ENCODE results near the gene TCEA3.
"Not testable (repeated sequence)": the region's sequence is repeated elsewhere in the genome, so short reads cannot be mapped to it uniquely, and the experiment has no call there.

TCEA3 gene

DNA sequence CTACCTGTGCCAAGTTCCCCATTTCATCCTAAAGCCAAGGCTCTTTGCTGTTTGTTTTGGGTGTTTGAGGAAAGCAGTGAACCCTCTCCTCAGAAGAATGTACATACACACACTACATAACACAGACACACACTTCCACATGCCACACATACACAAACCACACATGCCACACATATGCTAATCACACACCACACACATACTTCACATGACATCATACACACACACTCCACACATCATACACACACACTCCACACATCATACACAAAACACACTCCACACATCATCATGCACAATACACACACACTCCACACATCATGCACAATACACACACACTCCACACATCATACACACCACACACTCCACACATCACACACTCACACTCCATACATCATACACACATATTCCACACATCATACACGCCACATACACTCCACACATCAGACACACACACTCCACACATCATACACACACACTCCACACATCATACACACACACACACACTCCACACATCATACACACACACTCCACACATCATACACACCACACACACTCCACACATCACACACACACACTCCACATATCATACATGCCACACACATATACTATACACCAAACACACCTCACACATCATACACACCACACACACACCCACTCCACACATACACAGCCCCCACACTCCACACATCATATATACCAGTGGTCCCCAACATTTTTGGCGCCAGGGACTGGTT lies 32.3 kb downstream of the TCEA3 start:
- DNase-seq (ENCODE audit: low read depth), result no peak

DNA sequence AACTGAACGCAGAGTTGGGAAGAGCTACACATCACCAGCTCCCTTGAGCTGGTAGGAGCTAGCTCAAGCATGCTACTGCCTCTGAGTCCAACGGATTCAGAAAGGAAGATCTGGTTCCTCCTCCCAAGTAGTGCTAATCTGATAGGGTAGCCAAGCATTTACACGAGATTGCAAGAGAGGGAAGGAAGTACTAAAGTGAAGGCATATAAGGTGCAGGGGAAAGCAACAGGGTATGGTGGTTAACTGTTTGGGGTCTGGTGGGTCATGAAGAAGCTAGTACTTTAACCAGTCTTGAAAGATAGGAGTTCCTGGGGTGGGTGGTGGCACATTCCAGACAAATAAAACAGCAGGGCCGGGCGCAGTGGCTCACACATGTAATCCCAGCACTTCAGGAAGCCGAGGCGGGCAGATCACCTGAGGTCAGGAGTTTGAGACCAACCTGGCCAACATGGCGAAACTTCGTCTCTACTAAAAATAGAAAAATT lies 34.7 kb downstream of the TCEA3 start:
- DNase-seq (ENCODE audit: low read depth), result no peak

DNA sequence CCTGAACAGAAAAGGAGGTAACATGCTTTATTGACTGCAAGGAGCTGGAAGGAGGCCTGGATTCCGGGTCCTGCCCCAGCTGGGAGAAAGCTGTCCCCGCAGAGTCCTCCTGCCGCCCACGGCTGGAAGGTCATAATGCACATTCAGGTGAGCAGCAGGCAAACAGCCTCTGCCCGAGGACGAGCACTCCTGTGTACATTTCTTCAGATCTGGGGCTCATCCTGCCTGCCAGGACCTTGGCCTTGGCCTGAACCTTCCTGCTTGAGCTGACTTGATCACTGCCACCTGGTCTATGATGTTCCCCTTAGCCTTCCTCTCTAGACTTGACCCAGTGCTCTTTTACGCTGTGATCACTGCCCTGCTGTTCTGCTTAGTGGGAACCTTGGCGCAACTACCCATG lies 37.1 kb downstream of the TCEA3 start:
- no peak for DNase-seq (ENCODE audit: low read depth)

DNA sequence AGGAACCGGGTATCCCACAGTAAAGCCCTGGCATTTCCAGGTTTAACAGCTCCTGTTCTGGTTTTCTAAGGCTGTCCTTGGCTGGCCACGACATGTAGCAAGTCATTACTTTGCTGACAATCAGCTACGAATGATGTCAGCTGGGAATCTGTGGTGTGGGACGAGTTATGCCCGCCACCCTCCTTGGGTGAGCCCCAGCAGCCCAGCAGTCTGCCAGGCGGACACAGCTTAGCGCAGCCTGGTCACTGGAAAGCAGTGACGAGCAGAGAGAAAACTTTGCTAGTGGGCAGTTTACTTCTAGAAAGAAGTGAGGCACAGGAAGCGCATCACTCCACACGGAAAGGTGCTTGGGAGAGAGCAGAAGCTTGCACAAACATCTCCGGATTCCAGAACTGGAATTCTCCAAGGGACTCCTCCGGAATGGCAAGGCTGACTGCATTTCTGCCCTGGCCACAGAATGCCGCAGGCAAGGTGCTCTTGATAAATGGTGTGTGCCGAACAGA lies 39.4 kb downstream of the TCEA3 start:
- DNase-seq (ENCODE audit: low read depth), result no peak

DNA sequence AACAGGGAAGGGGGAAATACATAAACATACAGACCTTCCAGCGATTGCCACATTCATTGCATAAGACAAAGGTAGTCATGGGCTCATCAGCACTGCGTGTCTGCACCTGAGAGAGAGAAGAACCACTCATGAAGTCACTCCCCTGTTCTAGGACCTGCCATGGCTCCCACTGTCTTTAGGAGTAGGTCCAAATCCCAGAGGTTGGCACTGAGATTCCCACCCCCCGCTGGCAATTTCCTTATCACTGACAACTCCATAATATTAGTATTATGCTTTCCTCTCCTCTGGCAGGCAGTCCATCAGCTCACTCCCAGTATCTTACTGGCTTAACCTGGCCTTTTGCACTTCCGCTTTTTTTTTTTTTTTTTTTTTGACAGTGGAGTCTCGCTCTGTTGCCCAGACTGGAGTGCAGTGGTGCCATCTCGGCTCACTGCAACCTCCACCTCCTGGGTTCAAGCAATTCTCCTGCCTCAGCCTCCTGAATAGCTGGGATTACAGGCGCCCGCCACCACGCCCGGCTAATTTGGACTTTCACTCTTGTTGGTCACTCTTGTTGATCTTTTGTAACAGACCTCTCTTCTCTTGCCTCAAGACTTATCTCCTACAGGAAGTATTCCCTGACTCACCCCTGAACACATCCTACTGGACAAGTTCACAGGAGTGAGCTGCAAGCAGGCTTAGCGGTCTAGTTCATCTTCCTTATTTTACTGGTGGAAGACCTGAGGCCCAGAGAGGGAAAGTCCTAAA lies 40.1 kb downstream of the TCEA3 start:
- DNase-seq (ENCODE audit: low read depth), result peak; percentile 90

DNA sequence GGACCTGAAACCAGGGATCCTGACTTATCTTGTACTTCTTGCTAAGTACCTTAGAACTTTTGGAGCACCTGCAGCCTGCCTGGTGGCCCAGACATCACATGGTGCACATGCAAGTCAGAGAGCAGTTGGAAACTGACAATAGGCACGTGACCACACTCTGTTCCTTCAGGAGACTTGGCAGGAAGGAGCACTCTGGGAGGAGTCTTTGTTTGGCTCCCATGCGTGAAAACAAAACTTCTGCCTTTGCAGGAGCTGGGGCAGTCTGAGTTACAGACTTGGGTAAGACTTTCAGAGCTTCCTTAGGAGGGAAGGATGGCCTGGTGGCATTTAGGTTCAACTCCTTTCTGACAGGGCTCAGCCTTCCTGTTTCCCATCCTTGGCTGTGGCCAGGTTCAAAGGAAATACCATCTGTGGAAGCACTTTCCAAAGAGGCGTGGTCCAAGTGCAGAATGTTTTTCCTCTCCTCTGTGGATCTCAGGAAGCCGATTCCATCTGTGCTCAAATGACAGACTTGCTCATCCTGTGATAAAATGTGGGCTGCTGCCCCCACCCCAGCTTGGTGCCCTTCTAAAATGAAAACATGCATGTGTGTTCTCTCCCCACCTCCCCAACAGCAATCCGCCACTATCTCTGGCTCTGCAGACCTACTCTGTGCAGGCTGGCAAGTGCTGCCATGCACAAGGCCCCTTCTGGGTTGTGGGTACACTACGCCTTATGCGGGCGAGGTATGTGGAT lies 40.8 kb downstream of the TCEA3 start:
- no peak for DNase-seq (ENCODE audit: low read depth)

DNA sequence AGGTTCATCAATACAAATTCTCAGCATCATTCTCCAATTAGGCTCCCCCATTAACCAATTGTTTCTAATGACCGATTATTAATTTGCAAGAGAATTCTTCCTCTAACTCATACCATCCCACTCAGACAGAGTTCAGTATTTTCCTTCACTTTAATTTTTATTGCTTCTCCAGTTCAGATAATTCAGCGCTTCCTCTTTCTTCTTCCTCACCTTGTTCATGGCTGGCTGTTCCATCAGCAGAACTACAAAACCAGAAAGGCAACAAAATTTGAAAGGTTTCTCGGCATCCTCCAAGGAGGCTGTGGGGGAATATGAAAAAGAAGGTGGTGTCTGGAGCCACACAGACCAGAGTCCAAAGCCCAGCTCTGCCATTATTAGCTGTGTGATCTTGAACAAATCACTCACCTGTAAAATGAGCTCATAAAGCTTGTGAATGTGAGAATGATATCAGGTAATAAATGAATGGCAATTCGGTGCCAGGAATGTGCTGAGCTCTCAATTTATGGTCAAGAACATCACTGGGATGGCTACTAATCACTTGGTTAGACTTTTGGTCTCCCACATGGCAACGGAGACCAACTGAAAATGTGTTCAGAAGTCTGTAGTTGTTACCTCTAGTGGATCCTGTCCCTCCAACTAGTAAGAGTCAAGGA lies 43.2 kb downstream of the TCEA3 start:
- DNase-seq (ENCODE audit: low read depth), result no peak

DNA sequence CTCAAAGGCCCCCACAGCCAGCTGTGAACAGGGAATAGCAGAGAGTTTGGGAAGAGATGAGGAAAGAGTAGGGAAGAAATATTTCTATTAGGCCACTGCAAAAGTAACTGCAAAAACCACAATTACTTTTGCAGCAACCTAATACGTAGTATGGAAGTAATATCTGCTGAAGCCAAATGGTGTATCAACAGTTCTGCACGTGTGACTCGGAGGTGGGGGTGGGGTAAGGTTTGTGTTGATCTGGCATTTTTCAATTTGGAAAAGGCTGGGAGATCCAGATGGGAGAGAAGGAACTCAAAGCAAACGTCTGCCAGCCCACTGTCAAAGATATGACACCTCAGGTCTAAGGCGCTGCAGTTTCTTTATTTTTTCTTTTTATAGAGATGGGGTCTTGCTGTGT lies 43.8 kb downstream of the TCEA3 start:
- DNase-seq (ENCODE audit: low read depth), result no peak

DNA sequence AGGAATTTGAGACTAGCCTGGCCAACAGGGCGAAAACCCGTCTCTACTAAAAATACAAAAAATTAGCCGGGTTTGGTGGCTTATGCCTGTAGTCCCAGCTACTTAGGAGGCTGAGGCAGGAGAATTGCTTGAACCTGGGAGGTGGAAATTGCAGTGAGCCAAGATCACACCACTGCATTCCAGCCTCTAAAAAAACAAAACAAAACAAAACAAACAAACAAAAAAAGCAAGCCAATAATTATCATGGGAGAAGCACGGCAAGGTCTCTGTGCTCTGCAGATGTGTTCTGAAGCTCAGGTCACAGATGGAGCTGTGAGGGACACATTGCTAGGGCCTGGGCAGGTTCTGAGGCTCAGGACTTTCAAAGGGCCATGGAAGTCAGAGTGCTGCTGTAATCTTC lies 44.3 kb downstream of the TCEA3 start:
- not testable (repeated sequence) for DNase-seq (ENCODE audit: low read depth)

DNA sequence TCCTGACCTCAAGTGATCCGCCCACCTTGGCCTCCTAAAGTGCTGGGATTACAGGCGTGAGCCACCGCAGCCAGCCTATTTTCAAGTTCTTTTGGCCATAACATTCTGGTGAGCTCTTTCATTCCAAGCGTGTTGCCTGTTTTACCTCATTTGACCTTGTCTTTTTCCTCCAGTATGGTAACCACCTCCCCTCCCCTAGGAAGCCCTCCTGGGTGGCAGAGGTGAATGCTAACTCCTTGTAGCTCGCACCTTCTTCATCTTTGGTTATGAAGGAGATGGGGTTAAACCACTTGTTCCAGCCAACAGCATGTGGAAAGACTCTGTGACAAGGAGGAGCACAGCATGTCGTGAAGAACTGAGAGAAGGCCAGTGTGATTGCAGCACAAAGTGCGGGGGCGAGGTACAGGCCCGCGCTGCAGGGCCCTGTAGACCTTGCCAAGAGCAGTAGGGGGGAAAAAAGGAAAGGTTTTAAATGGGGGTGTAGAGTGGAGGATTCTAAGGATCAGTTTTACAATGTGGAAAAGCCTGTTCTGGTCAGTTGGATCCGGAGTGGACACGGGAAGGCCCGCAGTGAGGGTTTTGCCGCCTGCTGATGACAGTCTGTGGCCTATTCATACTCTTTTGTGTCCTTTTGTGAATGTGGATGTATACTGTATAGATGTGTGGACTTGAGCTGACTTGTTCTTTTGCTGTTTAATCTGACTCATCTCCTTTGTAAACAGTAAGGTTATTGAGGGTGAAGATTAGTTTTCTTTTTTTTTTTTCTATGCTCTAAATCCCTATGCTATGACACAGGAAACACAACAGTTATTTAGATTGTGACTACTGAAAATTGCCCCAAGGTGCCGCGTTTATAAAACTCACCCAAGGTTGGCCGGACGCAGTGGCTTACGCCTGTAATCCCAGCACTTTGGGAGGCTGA lies 47.4 kb downstream of the TCEA3 start:
- peak; percentile 89 for DNase-seq (ENCODE audit: low read depth)

DNA sequence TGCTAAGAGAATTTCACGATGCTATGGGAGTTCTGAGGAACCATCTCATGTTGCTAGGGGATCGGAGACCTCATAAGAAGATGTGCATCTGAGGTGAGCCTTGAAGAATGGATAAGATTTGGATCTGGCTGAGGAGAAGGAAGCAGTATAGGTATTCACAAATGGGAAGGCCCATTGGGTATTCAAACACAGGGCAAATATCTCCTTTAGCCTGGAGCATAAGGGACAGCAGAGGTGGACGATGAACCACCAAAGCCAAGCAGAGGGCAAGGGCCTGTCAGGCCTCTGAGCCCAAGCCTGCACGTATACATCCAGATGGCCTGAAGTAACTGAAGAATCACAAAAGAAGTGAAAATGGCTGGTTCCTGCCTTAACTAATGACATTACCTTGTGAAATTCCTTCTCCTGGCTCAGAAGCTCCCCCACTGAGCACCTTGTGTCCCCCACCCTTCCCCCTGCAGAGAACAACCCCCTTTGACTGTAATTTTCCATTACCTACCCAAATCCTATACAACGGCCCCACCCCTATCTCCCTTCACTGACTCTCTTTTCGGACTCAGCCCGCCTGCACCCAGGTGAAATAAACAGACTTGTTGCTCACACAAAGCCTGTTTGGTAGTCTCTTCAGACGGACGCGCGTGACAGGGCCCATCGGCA lies 50.3 kb downstream of the TCEA3 start:
- not testable (repeated sequence) for DNase-seq (ENCODE audit: low read depth)

DNA sequence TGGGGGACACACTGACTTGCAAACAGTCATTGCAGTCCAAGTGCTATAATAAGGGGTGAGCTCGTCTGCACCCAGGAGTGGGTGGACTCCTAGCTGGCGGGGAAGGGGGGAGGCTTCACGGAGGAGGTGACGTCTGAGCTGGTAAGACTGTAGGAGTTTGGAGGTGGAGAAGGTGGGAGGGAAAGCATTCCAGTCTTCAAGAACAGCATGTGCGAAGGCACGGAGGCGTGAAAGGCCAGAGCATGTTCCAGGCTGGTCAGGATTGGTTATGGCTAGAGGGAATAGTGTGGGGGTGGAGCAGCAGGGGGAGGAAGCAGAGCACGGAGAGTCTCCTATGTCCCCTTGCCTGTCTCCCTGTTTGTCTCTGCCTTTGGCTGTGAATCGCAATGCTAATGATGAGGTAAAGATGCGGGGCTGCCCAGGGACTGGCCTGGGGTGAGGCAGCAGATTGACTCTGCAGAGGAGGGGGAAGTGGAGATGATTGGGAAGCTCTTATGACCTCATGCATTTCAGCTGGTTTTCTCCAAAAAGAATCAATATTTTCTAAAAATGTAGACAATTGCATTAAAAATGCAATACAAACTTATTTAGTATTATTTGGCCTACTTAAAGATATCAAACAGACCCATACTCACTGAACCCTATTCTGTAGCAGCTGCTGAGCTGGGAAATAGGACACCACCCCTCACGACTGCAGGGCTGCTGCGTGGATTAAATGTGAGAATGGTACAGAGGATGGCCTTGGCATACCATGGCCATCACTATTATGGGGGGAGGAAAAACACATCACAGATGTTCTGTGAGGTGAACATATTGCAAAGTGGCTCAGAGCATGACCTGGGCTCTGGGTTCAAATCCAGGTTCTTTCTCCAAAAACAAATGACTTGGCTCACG lies 52.3 kb downstream of the TCEA3 start:
- DNase-seq (ENCODE audit: low read depth), result no peak

DNA sequence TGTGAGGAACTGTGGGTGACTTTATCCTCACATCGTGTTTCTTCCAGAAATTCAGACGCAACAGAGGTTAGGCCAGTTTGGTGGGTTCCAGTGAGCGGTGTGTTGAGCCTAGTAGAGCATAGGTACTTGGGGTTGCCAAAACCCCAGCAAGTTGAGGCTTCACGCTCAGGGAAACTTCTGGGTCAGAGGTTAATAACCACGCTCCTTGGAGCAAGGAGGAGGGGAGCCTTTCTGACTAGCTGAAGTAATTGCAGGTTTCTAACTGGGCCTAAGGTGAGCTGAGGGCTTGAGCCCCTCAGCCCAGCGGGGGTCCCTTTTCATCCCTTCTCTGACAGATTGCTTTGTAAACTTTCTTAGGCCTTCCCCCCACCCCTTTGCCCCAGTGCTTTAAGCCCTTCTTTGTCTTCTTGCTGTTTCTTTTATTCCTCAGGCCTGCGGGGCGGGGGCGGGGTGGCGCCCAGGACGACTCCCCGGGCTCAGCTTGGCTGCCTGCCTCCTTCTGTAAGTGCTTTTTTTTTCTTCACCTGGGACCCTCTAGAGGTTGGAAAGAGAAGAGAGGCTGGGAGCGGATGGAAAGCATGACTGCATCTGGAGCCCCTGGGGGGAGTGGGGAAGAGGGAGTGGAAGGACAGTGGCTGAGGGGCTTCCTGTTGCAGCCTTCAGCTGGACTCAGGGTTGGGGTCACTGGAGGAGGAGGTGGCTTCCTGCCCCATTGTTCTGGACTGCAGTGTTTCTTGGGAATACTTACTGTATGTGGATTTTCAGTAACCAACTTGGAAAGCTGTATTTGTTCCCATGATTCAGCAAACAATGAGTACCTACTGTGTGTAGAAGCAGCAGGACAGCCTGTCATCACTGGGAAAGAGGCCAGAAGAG lies 53.6 kb downstream of the TCEA3 start:
- DNase-seq (ENCODE audit: low read depth), result no peak

DNA sequence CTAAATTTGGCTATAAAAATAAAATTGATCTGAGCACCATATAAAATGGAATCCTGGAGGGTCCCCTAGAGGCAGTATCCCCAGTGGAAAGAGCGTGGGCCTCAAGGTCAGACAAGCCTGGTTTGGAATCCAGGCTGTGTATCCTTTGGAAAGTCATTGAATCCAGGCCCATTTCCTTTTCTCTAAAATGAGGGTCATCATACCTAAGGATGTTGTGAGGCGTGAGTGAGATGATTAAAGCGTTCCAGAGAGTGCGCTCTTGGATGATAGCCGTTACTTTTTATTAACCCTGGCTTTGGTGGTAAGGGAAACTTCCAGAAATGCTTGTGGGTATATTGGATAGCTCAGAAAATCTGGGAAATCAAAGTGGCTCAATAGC lies 54.2 kb downstream of the TCEA3 start:
- no peak for DNase-seq (ENCODE audit: low read depth)

DNA sequence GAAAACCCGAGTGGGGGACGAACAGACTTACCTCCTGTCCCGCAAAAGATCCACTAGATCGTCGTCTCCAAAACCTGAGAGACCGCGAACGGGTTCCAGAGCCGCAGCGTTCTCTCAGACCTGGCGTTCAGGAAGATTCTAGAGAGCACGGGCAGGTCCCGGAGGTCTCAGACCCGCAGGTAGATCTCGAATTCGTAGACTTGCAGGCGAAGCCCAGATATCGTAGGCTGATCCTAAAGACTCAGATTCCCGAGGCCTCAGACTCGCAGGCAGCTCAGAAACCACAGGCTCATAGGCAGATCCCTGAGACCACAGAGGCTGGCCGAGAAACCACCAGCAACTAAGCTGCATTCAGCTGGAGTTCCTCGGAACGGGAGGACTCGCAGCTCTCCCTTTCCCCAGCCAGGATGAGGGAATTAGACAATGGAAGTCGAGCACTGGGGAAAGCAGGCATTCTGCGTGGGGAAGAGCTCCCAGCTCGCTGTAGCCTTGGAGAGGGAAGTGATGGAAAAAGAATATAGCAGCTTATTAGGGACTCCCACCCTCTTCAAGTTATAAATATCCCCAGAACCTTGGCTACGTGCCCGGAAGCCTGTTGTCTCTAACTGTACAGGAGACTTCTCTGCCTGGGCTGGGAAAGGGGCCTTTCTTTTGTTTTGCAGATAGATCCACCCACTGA lies 55.1 kb downstream of the TCEA3 start, which contains the start of gene ZNF436:
Gene ZNF436 (minus strand): TSS at position 502 of the 679 bp plus-strand sequence. CDS start 1,831 bp downstream, outside the sequence.
- peak; percentile 92 for DNase-seq (ENCODE audit: low read depth)

DNA sequence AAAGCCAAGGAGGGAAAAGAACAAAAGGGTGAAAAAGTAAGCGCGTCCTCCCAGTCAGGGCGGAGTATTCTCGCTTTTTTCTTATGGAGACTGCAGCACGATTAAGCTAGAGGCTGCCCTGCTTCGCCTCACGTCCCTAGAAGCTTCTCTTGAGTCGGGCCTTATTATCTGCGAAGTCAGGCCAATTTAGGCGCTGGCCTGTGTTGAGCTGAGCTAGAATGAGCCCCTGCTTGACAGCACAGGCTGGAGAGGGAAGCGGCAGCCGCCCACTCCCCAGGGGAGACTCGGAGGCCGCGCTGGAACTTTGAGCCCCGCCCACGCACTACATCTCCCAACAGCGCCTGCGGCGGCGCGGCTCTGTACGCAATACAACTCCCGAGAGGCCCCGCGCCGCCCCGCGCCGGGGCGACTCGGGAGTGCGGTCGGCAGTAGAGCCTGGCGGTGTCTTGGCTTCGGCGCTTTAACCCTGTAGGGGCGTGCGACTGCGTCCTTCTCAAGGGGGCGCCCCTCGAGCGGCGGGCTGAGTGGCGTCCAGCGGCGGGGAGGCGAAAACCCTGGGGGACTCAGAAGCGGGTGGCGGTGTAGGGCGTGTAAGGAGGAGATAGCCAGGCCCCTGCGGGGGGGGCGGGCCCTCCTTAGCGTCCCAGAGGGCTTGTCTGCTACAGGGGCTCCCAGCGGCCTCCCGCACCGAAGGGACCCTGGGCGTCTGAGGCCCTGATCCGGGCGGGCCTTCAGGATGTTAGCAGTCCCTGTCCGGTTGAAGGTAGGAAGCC lies 55.8 kb downstream of the TCEA3 start:
- peak; percentile 91 for DNase-seq (ENCODE audit: low read depth)
